ENCODE results near the gene SCN5A. TPM values are rescaled to one million over a fixed set of nuclear protein-coding genes. Genes with fewer than 3 reads are reported as not detected.

SCN5A gene
- total RNA-seq, 1 donor from 2014 or later = not detected

- Histone ChIP-seq H3K4me3 (ENCODE audit: low read depth, low read length) (no peak overlapping the region), H3K27me3 (ENCODE audit: control insufficient read depth, insufficient read depth, low read length) (no peaks in the 10 kb centered on the region), H3K36me3 (ENCODE audit: control insufficient read depth, insufficient read depth, low read length) (peaks cover 3% of the 10 kb centered on the region)
- no peak for TF ChIP-seq CTCF (IDR thresholded peaks at IDR 0.05; ENCODE audit: insufficient read depth, low read length, severe bottlenecking)
- DNase-seq (ENCODE audit: low read depth) = no peak
- peak; percentile 32 for FAIRE-seq
These were observed 125.2 kb downstream of the SCN5A start for GRCh38 chr3:38524141-38524739.

DNA sequence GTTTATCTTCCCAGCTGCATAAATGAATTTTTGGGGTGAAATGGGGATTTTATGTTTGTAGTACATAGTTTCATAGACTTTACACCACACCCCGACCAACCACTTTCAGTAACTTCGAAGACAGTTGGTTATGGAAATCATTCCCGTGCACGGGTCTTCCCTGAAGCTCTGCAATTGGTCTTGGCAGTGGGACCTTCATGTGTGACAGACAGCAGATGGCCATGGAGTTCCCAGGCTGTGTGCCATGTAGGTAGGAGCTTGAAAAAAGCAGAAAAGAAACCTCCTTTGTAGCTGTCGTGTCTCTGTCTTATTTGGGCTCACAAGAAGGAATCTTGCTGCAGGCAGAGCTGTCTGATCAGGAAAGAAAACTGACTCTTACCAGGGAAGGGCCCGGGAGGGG is 127.5 kb downstream of the SCN5A start:
- H3K4me3 ChIP-seq (ENCODE audit: low read depth, low read length) = no peak overlapping the region
- FAIRE-seq (no peak), DNase-seq (ENCODE audit: low read depth) (no peak)
- no peaks in the 10 kb centered on the region for H3K27me3 ChIP-seq (ENCODE audit: control insufficient read depth, insufficient read depth, low read length)
- peaks cover 3% of the 10 kb centered on the region for H3K36me3 ChIP-seq (ENCODE audit: control insufficient read depth, insufficient read depth, low read length)
- TF ChIP-seq CTCF (IDR thresholded peaks at IDR 0.05; ENCODE audit: insufficient read depth, low read length, severe bottlenecking) = no peak

DNA sequence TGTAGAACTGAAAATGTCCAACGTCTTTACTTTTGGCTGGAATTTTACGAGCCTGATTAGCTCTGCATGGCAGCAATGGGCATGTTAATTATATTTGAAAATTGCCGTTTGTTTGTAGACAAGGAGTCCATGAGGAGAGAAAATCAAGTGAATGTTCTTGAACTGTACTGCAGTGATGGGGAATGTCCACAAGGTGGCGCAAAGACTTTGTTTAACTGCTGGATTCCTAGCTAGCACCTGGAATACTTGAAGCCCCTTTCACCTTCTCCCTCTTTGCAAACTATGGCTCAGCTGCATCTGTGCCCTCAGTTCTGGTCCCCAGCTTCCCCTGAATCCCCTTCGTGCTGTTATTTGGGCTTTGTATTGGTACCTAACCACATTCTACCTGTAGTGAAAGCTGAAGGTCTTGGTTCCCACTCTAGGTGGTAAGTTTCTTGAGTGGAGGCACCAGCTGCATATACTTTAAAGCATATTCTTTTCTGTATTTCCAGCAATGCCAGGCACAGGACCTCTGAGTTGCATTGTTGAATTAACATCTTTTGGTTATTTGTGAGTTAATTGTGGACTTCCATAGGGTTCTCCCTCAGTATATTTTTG is 128.0 kb downstream of the SCN5A start:
- H3K4me3 ChIP-seq (ENCODE audit: low read depth, low read length) = no peak overlapping the region
- TF ChIP-seq CTCF (IDR thresholded peaks at IDR 0.05; ENCODE audit: insufficient read depth, low read length, severe bottlenecking) = peak; percentile 89
- H3K27me3 ChIP-seq (ENCODE audit: control insufficient read depth, insufficient read depth, low read length) = no peaks in the 10 kb centered on the region
- FAIRE-seq (no peak), DNase-seq (ENCODE audit: low read depth) (peak; percentile 67)
- H3K36me3 ChIP-seq (ENCODE audit: control insufficient read depth, insufficient read depth, low read length) = peaks cover 3% of the 10 kb centered on the region

DNA sequence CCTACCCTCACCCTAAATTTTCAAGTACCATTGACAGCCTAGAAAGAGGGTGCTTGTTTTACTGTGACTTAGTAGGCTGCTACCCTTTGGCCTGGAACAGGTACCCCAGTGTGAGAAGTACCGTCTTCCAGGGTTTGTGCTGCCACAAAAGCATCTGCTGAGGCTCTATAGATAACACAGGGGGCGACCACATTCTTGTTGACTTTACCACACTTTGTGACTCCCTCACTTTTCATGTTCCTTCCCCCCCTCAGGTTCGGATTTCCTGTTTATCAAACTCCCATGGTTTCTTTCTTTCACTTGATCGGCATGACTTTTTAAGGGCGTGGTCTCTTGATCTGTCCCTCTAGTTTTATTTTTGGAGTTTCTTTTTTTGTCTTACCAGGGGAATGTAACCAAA is 129.8 kb downstream of the SCN5A start:
- H3K4me3 ChIP-seq (ENCODE audit: low read depth, low read length) = no peak overlapping the region
- FAIRE-seq (no peak), DNase-seq (ENCODE audit: low read depth) (no peak)
- H3K36me3 ChIP-seq (ENCODE audit: control insufficient read depth, insufficient read depth, low read length) = peaks cover 3% of the 10 kb centered on the region
- no peaks in the 10 kb centered on the region for H3K27me3 ChIP-seq (ENCODE audit: control insufficient read depth, insufficient read depth, low read length)
- TF ChIP-seq CTCF (IDR thresholded peaks at IDR 0.05; ENCODE audit: insufficient read depth, low read length, severe bottlenecking) = no peak

- H3K4me3 ChIP-seq (ENCODE audit: low read depth, low read length) = no peak overlapping the region
- DNase-seq (ENCODE audit: low read depth) (peak; percentile 55), FAIRE-seq (no peak)
- no peak for TF ChIP-seq CTCF (IDR thresholded peaks at IDR 0.05; ENCODE audit: insufficient read depth, low read length, severe bottlenecking)
- no peaks in the 10 kb centered on the region for H3K27me3 ChIP-seq (ENCODE audit: control insufficient read depth, insufficient read depth, low read length)
- peaks cover 2% of the 10 kb centered on the region for H3K36me3 ChIP-seq (ENCODE audit: control insufficient read depth, insufficient read depth, low read length)
These were observed 130.5 kb downstream of the SCN5A start for GRCh38 chr3:38519000-38519399.

- Histone ChIP-seq H3K36me3 (ENCODE audit: control insufficient read depth, insufficient read depth, low read length) (peaks cover 1% of the 10 kb centered on the region), H3K4me3 (ENCODE audit: low read depth, low read length) (no peak overlapping the region), H3K27me3 (ENCODE audit: control insufficient read depth, insufficient read depth, low read length) (no peaks in the 10 kb centered on the region)
- no peak for TF ChIP-seq CTCF (IDR thresholded peaks at IDR 0.05; ENCODE audit: insufficient read depth, low read length, severe bottlenecking)
- DNase-seq (ENCODE audit: low read depth) = peak; percentile 64
- FAIRE-seq = no peak
These were observed 132.8 kb downstream of the SCN5A start for GRCh38 chr3:38516669-38517068.

Data from bronchial epithelial cell (primary cell).